PC-9 (cell line): ENCODE results near the gene PWP1. TPM values are rescaled to one million over a fixed set of nuclear protein-coding genes. Genes with fewer than 3 reads are reported as not detected.
A peak's percentile ranks its signal among the peaks of the same experiment; 100 is the strongest.

Source experiments
- Bru-seq: library from RNA; stranded (reverse); fragments of 400-500 nt; gene quantifications from one replicate; lab custom pipeline; 2021; lab: Mats Ljungman, UMichigan
- BruChase-seq, 2 experiments: library from RNA; stranded (reverse); fragments of 400-500 nt; gene quantifications; one replicate each; lab custom pipeline; 2021; lab: Mats Ljungman, UMichigan
- BruUV-seq: library from RNA; stranded (reverse); fragments of 400-500 nt; replicated peaks from 2 replicates; lab custom pipeline; 2021; lab: Mats Ljungman, UMichigan
- CTCF ChIA-PET: fragments of 300-600 bp; sonication (Branson Sonifier 250); formaldehyde crosslinking; loops from one replicate; lab custom pipeline; 2022; ENCODE audit warnings: antibody characterized with exemption; lab: Charles Lee
- POLR2A ChIA-PET: fragments of 300-600 bp; sonication (Branson Sonifier 250); formaldehyde crosslinking; loops from one replicate; lab custom pipeline; 2022; ENCODE audit warnings: antibody characterized with exemption; ENCODE audit not compliant: unreplicated experiment; lab: Charles Lee
- DNase-seq, 2 experiments: peaks; one replicate each; pipeline versions ENCODE4 v3.0.0 to v3.0.0-alpha.2; 2015 to 2022; ENCODE audit warnings: mixed read lengths in 1 of 2
- H2AFZ ChIP-seq: fragments of 200-600 bp; sonication (generic); 2 replicates; pipeline ENCODE4 v1.8.1; 2017; ENCODE audit warnings: antibody characterized with exemption
- H3F3A ChIP-seq: fragments of 200-600 bp; sonication (generic); 2 replicates; pipeline ENCODE4 v1.8.1; 2017; ENCODE audit warnings: antibody characterized with exemption, mild to moderate bottlenecking, low read depth; ENCODE audit not compliant: insufficient read depth
- H3K27ac ChIP-seq: fragments of 200-600 bp; sonication (generic); 2 replicates; pipeline ENCODE4 v1.6.1; 2016; ENCODE audit warnings: mixed run types
- H3K27me3 ChIP-seq: fragments of 200-600 bp; sonication (generic); 2 replicates; pipeline ENCODE4 v1.6.1; 2016; ENCODE audit warnings: low read depth, mixed run types; ENCODE audit not compliant: insufficient read depth
- H3K36me3 ChIP-seq: fragments of 200-600 bp; sonication (generic); 2 replicates; pipeline ENCODE4 v1.6.1; 2016; ENCODE audit warnings: low read depth, mixed run types
- H3K4me1 ChIP-seq: fragments of 200-600 bp; sonication (generic); replicated peaks from 2 replicates; pipeline ENCODE4 v1.6.1; 2016; ENCODE audit warnings: mixed run types; ENCODE audit not compliant: insufficient read depth
- H3K4me2 ChIP-seq: fragments of 200-600 bp; sonication (generic); 2 replicates; pipeline ENCODE4 v1.6.1; 2017; ENCODE audit warnings: mixed run types
- H3K4me3 ChIP-seq: fragments of 200-600 bp; sonication (generic); 2 replicates; pipeline ENCODE4 v1.6.1; 2016; ENCODE audit warnings: mixed run types
- H3K79me2 ChIP-seq: fragments of 200-600 bp; sonication (generic); 2 replicates; pipeline ENCODE4 v1.6.1; 2017; ENCODE audit warnings: low read depth, mixed run types
- H3K9me2 ChIP-seq: fragments of 200-600 bp; sonication (generic); 2 replicates; pipeline ENCODE4 v1.8.1; 2017; ENCODE audit warnings: mild to moderate bottlenecking; ENCODE audit not compliant: insufficient read depth
- H3K9me3 ChIP-seq: fragments of 200-600 bp; sonication (generic); 2 replicates; pipeline ENCODE4 v1.8.1; 2016; ENCODE audit warnings: low read depth; ENCODE audit not compliant: insufficient read depth
- H4K20me1 ChIP-seq: fragments of 200-600 bp; sonication (generic); 2 replicates; pipeline ENCODE4 v1.8.1; 2017; ENCODE audit not compliant: insufficient read depth
- CTCF ChIP-seq: fragments of 200-600 bp; sonication (generic); conservative IDR thresholded peaks from 2 replicates; pipeline ENCODE4 v1.6.1; 2017; ENCODE audit warnings: mixed run types, antibody characterized with exemption, mild to moderate bottlenecking, moderate library complexity
- EZH2 ChIP-seq: fragments of 200-600 bp; sonication (generic); IDR thresholded peaks from 2 replicates; pipeline ENCODE4 v1.8.0; 2017; ENCODE audit warnings: antibody characterized with exemption, low read depth
- intact Hi-C: fragments of 100-400 bp; cut with micrococcal nuclease; formaldehyde crosslinking; loops from one replicate; pipeline ENCODE4 v1.10.0; 2022; ENCODE audit not compliant: unreplicated experiment
- long read RNA-seq: library from polyadenylated mRNA; stranded (forward); transcript quantifications from one replicate; pipeline ENCODE4 v2.0.0, GENCODE V29; 2022
- total RNA-seq: library from RNA; stranded (reverse); gene quantifications from 2 replicates; pipeline ENCODE4 v1.2.3, GENCODE V29; 2021

Gene PWP1
- total RNA-seq (41.4 and 44.1 TPM in 2 replicates), Bru-seq, nascent RNA (percentile 83 among the genes with signal in this experiment), BruChase-seq, experiment 1, labeled RNA remaining after a 2-hour chase (percentile 87 among the genes with signal in this experiment), BruChase-seq, experiment 2, labeled RNA remaining after a 6-hour chase (percentile 84 among the genes with signal in this experiment)
- long read RNA-seq, transcript PWP1-201 (15 exons, 2,621 nt) = major isoform, 97 of 106 reads
- long read RNA-seq, partial matches to known transcripts = 4 of 106 reads
- long read RNA-seq, other reads (novel, unspliced or antisense) = 5 of 106 reads

- ChIA-PET POLR2A (no interaction called here), CTCF (no interaction called here)
- BruUV-seq = TSS peak; percentile 88
- Histone ChIP-seq H3K4me3 (peak within 1 kb of the TSS; percentile 64), H3K9me3 (no peaks in the 10 kb centered on the region), H3K27me3 (no peaks in the 10 kb centered on the region), H3K27ac (peak within 1 kb of the TSS; percentile 71), H3K4me1 (peaks cover 6% of the 10 kb centered on the region; the same call in 1 of the 2 replicates), H3K79me2 (peaks cover 23% of the 10 kb centered on the region), H3K9me2 (no peaks in the 10 kb centered on the region), H2AFZ (peak within 1 kb of the TSS; percentile 89), H4K20me1 (no peaks in the 10 kb centered on the region), H3K36me3 (peaks cover 2% of the 10 kb centered on the region; the same call in 1 of the 2 replicates), H3F3A (peaks cover 8% of the 10 kb centered on the region; the same call in 1 of the 2 replicates), H3K4me2 (peak within 1 kb of the TSS; percentile 100)
- no peak for TF ChIP-seq CTCF
- no peak for TF ChIP-seq EZH2
- intact Hi-C loops = loop anchor here (5.0 kb wide), 1 partner anchor 77 kb away; the partner anchor contains the start of gene PRDM4
- peak; percentile 88 to 91 for DNase-seq
Measured at GRCh38 chr12:107685360-107686248, at the start of gene PWP1. Gene PWP1, plus strand, starts transcription at chr12:107685799. Its CDS starts 101 bp downstream, at chr12:107685900.

- no peak for DNase-seq
- Histone ChIP-seq H3K27ac (no peak overlapping the region), H3K4me1 (no peaks in the 10 kb centered on the region), H2AFZ (no peak overlapping the region), H3K9me3 (no peaks in the 10 kb centered on the region), H3K9me2 (no peaks in the 10 kb centered on the region), H4K20me1 (no peaks in the 10 kb centered on the region), H3K27me3 (no peaks in the 10 kb centered on the region), H3K4me2 (no peak overlapping the region), H3K4me3 (no peak overlapping the region), H3F3A (no peaks in the 10 kb centered on the region), H3K36me3 (0 out of 2 replicates have a peak, but pooled peaks cover 9% of the 10 kb centered on the region), H3K79me2 (no peaks in the 10 kb centered on the region)
- POLR2A ChIA-PET = no interaction called here
- no TSS peak for BruUV-seq
- CTCF ChIA-PET = interaction anchor here (0.6 kb wide), 1 partner anchor 35 kb away, joined by 10 read pairs; no protein-coding TSS in a partner anchor
- TF ChIP-seq EZH2 = no peak
- TF ChIP-seq CTCF = no peak
- intact Hi-C loops = no loop called here
Measured at GRCh38 chr12:107641154-107641553, 44.4 kb upstream of the PWP1 start.

GRCh38 chr12:107642240-107642639 is 43.4 kb upstream of the PWP1 start:
- Histone ChIP-seq H3K4me1 (no peaks in the 10 kb centered on the region), H3K4me2 (no peak overlapping the region), H3K27ac (no peak overlapping the region), H3K9me2 (no peaks in the 10 kb centered on the region), H3F3A (no peaks in the 10 kb centered on the region), H2AFZ (no peak overlapping the region), H3K27me3 (no peaks in the 10 kb centered on the region), H3K36me3 (0 out of 2 replicates have a peak, but pooled peaks cover 2% of the 10 kb centered on the region), H3K9me3 (no peaks in the 10 kb centered on the region), H4K20me1 (no peaks in the 10 kb centered on the region), H3K79me2 (no peaks in the 10 kb centered on the region), H3K4me3 (no peak overlapping the region)
- TF ChIP-seq CTCF (no peak), EZH2 (no peak)
- intact Hi-C loops = no loop called here
- DNase-seq = no peak
- POLR2A ChIA-PET = no interaction called here
- CTCF ChIA-PET = no interaction called here
- no TSS peak for BruUV-seq
